ENCODE results near the gene MGAT4C.

- TF ChIP-seq CTCF (IDR thresholded peaks at IDR 0.05) (no peak), POLR2A (IDR thresholded peaks at IDR 0.05) (no peak)
Measured at GRCh38 chr12:86198696-86199444, 57.3 kb downstream of the MGAT4C start.

Measured in tibial nerve (tissue), 3 donors.